A549 (cell line): Measurements from ENCODE around the gene EGFL7. TPM values are rescaled to one million over a fixed set of nuclear protein-coding genes. Genes with fewer than 3 reads are reported as not detected.
"Not testable (repeated sequence)": the region's sequence is repeated elsewhere in the genome, so short reads cannot be mapped to it uniquely, and the experiment has no call there.

Source experiments
- ATAC-seq, 2 experiments: fragments of 200-7000 bp in 1 of 2; fragments of >200 bp in 1 of 2; cut with Nextera tagmentation in 1 of 2; cut with Tn5 transposase in 1 of 2; 3 replicates each; pipeline versions ENCODE4 v1.8.0 to v1.9.1; 2018 to 2020; ENCODE audit warnings: mild to moderate bottlenecking in 1 of 2, moderate library complexity in 1 of 2
- CTCF ChIA-PET: fragments of 300-600 bp; sonication (Branson Sonifier 250); formaldehyde crosslinking; extraction: SDS; loops from one replicate; lab custom pipeline; 2021; ENCODE audit warnings: antibody characterized with exemption, inconsistent platforms; lab: Yijun Ruan, JAX
- POLR2A ChIA-PET: fragments of 350-600 bp; formaldehyde crosslinking; extraction: SDS; loops from one replicate; lab custom pipeline; 2021; ENCODE audit warnings: antibody characterized with exemption, inconsistent platforms; lab: Yijun Ruan, JAX
- DNase-seq, 2 experiments: peaks; one replicate each; pipeline versions ENCODE4 v3.0.0 to v3.0.0-alpha.2; 2011 to 2016; ENCODE audit warnings: low read depth in 1 of 2, low spot score in 1 of 2
- FAIRE-seq: peaks from 2 replicates; lab custom pipeline; 2011; peaks lifted over from hg19 to GRCh38; lab: Jason Lieb, UNC
- H3K27ac ChIP-seq, 2 experiments: fragments of >200 bp; sonication (Bioruptor Twin); formaldehyde crosslinking; 3 replicates each; pipeline ENCODE4 v1.5.1; 2016 to 2017
- H3K4me1 ChIP-seq: fragments of >200 bp; sonication (Bioruptor Twin); formaldehyde crosslinking; 3 replicates; pipeline ENCODE4 v1.6.1; 2016
- H3K4me2 ChIP-seq: fragments of >200 bp; sonication (Bioruptor Twin); formaldehyde crosslinking; 3 replicates; pipeline ENCODE4 v1.6.1; 2016
- H3K4me3 ChIP-seq: fragments of >200 bp; sonication (Bioruptor Twin); formaldehyde crosslinking; 3 replicates; pipeline ENCODE4 v1.5.1; 2016
- H3K9me3 ChIP-seq: fragments of >200 bp; sonication (Bioruptor Twin); formaldehyde crosslinking; 3 replicates; pipeline ENCODE4 v1.6.1; 2016
- CEBPB ChIP-seq, 2 experiments: fragments of >200 bp in 1 of 2; sonication (Bioruptor Twin) in 1 of 2; formaldehyde crosslinking in 1 of 2; IDR thresholded peaks; 2 replicates each; pipeline ENCODE4 v1.6.1; 2012 to 2016
- CHD2 ChIP-seq: fragments of 150-350 bp; IDR thresholded peaks from 2 replicates; pipeline ENCODE4 v1.6.1; 2014; ENCODE audit warnings: low read length; ENCODE audit not compliant: partially characterized antibody
- EHF ChIP-seq: fragments of 250-450 bp; sonication (Bioruptor Pico); IDR thresholded peaks from 2 replicates; pipeline ENCODE4 v1.5.0; 2020; ENCODE audit warnings: mild to moderate bottlenecking
- ESRRA ChIP-seq: fragments of 150-350 bp; IDR thresholded peaks from 2 replicates; pipeline ENCODE4 v1.6.1; 2014; ENCODE audit warnings: mild to moderate bottlenecking, low read length, borderline replicate concordance
- FOXS1 ChIP-seq: fragments of 250-450 bp; sonication (Bioruptor Pico); IDR thresholded peaks from 2 replicates; pipeline ENCODE4 v1.5.0; 2020; ENCODE audit warnings: mild to moderate bottlenecking, moderate library complexity
- HEYL ChIP-seq: fragments of 250-450 bp; sonication (Bioruptor Pico); IDR thresholded peaks from 2 replicates; pipeline ENCODE4 v1.8.0; 2021; ENCODE audit warnings: mild to moderate bottlenecking, moderate library complexity
- HOXA7 ChIP-seq: fragments of 250-450 bp; sonication (Bioruptor Pico); IDR thresholded peaks from 2 replicates; pipeline ENCODE4 v1.5.0; 2020; ENCODE audit warnings: mild to moderate bottlenecking, moderate library complexity
- JUN ChIP-seq, 2 experiments: fragments of >200 bp; sonication (Bioruptor Twin); formaldehyde crosslinking; IDR thresholded peaks; 2 replicates in 1 of 2; 3 replicates in 1 of 2; pipeline ENCODE4 v1.6.1; 2016 to 2017
- JUNB ChIP-seq: fragments of >200 bp; sonication (Bioruptor Twin); formaldehyde crosslinking; IDR thresholded peaks from 2 replicates; pipeline ENCODE4 v1.6.1; 2016
- MAZ ChIP-seq: fragments of 150-350 bp; IDR thresholded peaks from 2 replicates; pipeline ENCODE4 v1.6.1; 2014; ENCODE audit warnings: antibody characterized with exemption, low read depth, low read length, borderline replicate concordance
- NFE2L2 ChIP-seq: fragments of 150-350 bp; conservative IDR thresholded peaks from 2 replicates; pipeline ENCODE4 v1.6.1; 2014; ENCODE audit warnings: low read length
- POLR2A ChIP-seq: IDR thresholded peaks from 2 replicates; pipeline ENCODE4 v1.6.1; 2012; ENCODE audit warnings: mild to moderate bottlenecking, low read length
- POLR2AphosphoS2 ChIP-seq: conservative IDR thresholded peaks from 2 replicates; pipeline ENCODE4 v1.6.1; 2012; ENCODE audit warnings: low read length, improper control_type of control experiment, inconsistent platforms
- RCOR1 ChIP-seq: fragments of 150-350 bp; IDR thresholded peaks from 2 replicates; pipeline ENCODE4 v1.6.1; 2014; ENCODE audit warnings: antibody characterized with exemption, low read length, low read depth
- RFX5 ChIP-seq: fragments of 450-650 bp; IDR thresholded peaks from 2 replicates; pipeline ENCODE4 v1.7.1; 2014; ENCODE audit warnings: antibody characterized with exemption, mild to moderate bottlenecking, moderate library complexity
- SMC3 ChIP-seq: fragments of >200 bp; sonication (Bioruptor Twin); formaldehyde crosslinking; IDR thresholded peaks from 3 replicates; pipeline ENCODE4 v1.6.1; 2018; ENCODE audit warnings: inconsistent platforms
- ZSCAN20 ChIP-seq: fragments of 250-450 bp; sonication (Bioruptor Pico); IDR thresholded peaks from 2 replicates; pipeline ENCODE4 v1.8.0; 2022; ENCODE audit warnings: mild to moderate bottlenecking, moderate library complexity
- WGBS: methylation state at CpG from one replicate; pipeline ENCODE4 v1.1.6; 2017; ENCODE audit errors: missing lambda C conversion rate; 5-methylcytosine and 5-hydroxymethylcytosine counted together
- polyA plus RNA-seq, 4 experiments: library from polyadenylated mRNA; depleted of rRNA in 3 of 4; stranded (reverse); fragments of >200 nt; fragmentation: RNase III in 1 of 4; extraction: RNeasy Plus Mini Kit Qiagen cat#74134 plus additional on column Dnase treatment in 1 of 4; gene quantifications; 2 replicates in 3 of 4; 3 replicates in 1 of 4; pipeline ENCODE4 v1.2.3, GENCODE V29; 2011 to 2017
- TF ChIP-seq, protein P1 (sequence below): fragments of 250-450 bp; sonication (Bioruptor Pico); IDR thresholded peaks from 2 replicates; pipeline ENCODE4 v1.5.0; 2021; ENCODE audit warnings: mild to moderate bottlenecking, moderate library complexity, borderline replicate concordance
- TF ChIP-seq, protein P2 (sequence below): fragments of 150-350 bp; IDR thresholded peaks from 2 replicates; pipeline ENCODE4 v1.6.1; 2014; ENCODE audit warnings: low read depth, mild to moderate bottlenecking, low read length
- TF ChIP-seq, protein P3 (sequence below): fragments of 250-450 bp; sonication (Bioruptor Pico); IDR thresholded peaks from 2 replicates; pipeline ENCODE4 v1.5.0; 2020; ENCODE audit warnings: low read depth, mild to moderate bottlenecking, moderate library complexity
- TF ChIP-seq, protein P4 (sequence below): fragments of >200 bp; sonication (Bioruptor Twin); formaldehyde crosslinking; IDR thresholded peaks from 3 replicates; pipeline ENCODE4 v1.6.1; 2016
- TF ChIP-seq, protein P5 (sequence below): fragments of >200 bp; sonication (Bioruptor Twin); formaldehyde crosslinking; IDR thresholded peaks from 3 replicates; pipeline ENCODE4 v1.5.1; 2016

The EGFL7 gene
- polyA plus RNA-seq, 2 of the 4 experiments (the other 2 are of a cell fraction) = 19.9 to 34.4 TPM

DNA sequence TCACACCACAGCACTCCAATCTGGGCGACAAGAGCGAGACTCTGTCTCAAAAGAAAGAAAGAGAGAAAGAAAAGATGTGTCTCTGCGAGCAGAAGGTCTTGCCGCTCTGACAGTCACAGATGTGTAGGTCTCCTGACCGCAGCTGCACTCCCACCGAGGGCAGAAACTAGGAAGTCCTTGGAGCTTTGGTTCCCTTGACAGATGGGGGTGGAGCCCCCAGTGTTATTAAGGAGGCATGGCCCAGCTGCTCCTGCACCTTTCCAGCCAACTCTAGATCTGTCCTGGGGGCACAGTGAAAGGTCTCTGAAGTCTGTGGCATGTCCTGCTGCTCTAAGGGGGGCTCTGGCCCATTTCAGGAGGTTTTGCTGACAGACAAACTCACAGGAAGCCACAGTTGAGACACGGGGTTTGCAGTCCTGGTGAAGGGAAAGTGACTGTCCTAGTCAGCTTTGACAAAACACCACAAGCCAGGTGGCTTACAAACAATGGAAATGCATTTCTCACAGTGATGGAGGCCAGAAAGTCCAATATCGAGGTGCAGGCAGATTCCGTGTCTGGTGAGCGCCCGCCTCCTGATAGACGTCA lies 40.7 kb downstream of the EGFL7 start:
- CTCF ChIA-PET = interaction anchor here (0.9 to 1.6 kb wide), 4 partner anchors 9 to 215 kb away, joined by 3 to 6 read pairs (median 4); no protein-coding TSS in a partner anchor
- no peak for ATAC-seq
- POLR2A ChIA-PET = no interaction called here

DNA sequence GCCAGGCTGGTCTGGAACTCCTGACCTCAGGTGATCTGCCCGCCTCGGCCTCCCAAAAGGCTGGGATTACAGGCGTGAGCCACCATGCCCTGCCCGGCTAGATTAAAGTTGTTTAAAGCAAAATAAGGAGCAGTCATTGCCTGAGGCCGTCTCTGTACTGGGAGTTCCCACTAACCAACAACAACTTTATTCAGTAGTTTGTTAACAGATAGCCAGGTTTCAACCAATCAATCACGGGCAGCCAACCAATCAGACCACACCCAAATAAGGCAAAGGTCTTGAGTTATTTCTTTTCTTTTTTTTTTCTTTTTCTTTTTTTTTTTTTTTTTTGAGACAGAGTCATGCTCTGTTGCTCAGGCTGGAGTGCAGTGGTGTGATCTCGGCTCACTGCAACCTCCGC lies 42.0 kb downstream of the EGFL7 start:
- CTCF ChIA-PET = interaction anchor here (1.0 to 5.3 kb wide), 3 partner anchors 8 to 19 kb away, joined by 3 to 54 read pairs (median 3); no protein-coding TSS in a partner anchor
- ATAC-seq, H3K4me1 ChIP-seq, H3K9me3 ChIP-seq, H3K4me2 ChIP-seq, FAIRE-seq, DNase-seq, POLR2A ChIA-PET, H3K4me3 ChIP-seq, H3K27ac ChIP-seq: not testable (repeated sequence)
- 86% methylated on average over 8 of the region's 8 CpGs for WGBS

More for the DNA sequence above, 40.7 kb downstream of the EGFL7 start:
- 83% methylated on average over 12 of the region's 12 CpGs for WGBS
- Histone ChIP-seq H3K4me2 (no peak overlapping the region), H3K4me3 (no peak overlapping the region), H3K27ac (no peak overlapping the region), H3K4me1 (peaks cover 4% of the 10 kb centered on the region), H3K9me3 (no peaks in the 10 kb centered on the region)
- no peak for TF ChIP-seq FOXS1
- TF ChIP-seq ZSCAN20 = no peak
- no peak for TF ChIP-seq POLR2A
- no peak for TF ChIP-seq CEBPB (IDR thresholded peaks at IDR 0.05)
- no peak for TF ChIP-seq NFE2L2
- no peak for TF ChIP-seq SMC3
- no peak for TF ChIP-seq POLR2AphosphoS2
- TF ChIP-seq JUNB = no peak
- TF ChIP-seq ESRRA = no peak
- no peak for TF ChIP-seq EHF (CRISPR knock-in tag)
- TF ChIP-seq, protein P1, sequence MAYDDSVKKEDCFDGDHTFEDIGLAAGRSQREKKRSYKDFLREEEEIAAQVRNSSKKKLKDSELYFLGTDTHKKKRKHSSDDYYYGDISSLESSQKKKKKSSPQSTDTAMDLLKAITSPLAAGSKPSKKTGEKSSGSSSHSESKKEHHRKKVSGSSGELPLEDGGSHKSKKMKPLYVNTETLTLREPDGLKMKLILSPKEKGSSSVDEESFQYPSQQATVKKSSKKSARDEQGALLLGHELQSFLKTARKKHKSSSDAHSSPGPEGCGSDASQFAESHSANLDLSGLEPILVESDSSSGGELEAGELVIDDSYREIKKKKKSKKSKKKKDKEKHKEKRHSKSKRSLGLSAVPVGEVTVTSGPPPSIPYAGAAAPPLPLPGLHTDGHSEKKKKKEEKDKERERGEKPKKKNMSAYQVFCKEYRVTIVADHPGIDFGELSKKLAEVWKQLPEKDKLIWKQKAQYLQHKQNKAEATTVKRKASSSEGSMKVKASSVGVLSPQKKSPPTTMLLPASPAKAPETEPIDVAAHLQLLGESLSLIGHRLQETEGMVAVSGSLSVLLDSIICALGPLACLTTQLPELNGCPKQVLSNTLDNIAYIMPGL (CRISPR knock-in tag) = no peak
- TF ChIP-seq HOXA7 (CRISPR knock-in tag) = no peak
- TF ChIP-seq, protein P2, sequence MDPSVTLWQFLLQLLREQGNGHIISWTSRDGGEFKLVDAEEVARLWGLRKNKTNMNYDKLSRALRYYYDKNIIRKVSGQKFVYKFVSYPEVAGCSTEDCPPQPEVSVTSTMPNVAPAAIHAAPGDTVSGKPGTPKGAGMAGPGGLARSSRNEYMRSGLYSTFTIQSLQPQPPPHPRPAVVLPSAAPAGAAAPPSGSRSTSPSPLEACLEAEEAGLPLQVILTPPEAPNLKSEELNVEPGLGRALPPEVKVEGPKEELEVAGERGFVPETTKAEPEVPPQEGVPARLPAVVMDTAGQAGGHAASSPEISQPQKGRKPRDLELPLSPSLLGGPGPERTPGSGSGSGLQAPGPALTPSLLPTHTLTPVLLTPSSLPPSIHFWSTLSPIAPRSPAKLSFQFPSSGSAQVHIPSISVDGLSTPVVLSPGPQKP = no peak
- DNase-seq (no peak), FAIRE-seq (no peak)

DNA sequence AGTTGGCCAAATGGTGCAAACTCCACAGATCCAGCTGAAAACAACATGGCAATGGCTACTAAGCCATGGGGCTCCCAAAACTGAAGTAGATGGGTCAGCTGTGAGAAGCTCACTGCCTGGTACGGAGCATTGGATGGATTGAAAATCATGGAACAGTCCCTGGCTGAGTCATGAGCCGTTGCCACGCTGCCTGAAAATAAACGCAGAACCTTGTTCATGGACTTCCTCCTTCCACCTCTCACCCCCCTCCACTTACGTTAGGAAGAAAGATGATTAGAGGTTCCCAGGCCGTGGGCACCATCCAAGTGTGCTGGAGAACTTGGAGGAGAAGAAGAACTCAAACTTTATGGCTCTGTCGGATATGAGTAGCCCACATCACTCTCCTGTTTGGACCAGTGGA lies 42.8 kb downstream of the EGFL7 start:
- Histone ChIP-seq H3K27ac (no peak overlapping the region), H3K4me3 (no peak overlapping the region), H3K9me3 (no peaks in the 10 kb centered on the region), H3K4me2 (no peak overlapping the region), H3K4me1 (peaks cover 2% of the 10 kb centered on the region; the same call in 1 of the 3 replicates)
- FAIRE-seq (no peak), ATAC-seq (peak in 1 of 2 experiments; percentile 41; a peak in 3 of 6 replicates), DNase-seq (no peak)
- ChIA-PET POLR2A (no interaction called here), CTCF (interaction anchor here (0.8 to 5.3 kb wide), 4 partner anchors 8 to 19 kb away, joined by 3 to 54 read pairs (median 3); no protein-coding TSS in a partner anchor)
- no peak for TF ChIP-seq JUN (IDR thresholded peaks at IDR 0.05)
- no peak for TF ChIP-seq EHF (CRISPR knock-in tag)
- TF ChIP-seq HEYL (CRISPR knock-in tag) = no peak
- TF ChIP-seq MAZ = no peak
- TF ChIP-seq, protein P3, sequence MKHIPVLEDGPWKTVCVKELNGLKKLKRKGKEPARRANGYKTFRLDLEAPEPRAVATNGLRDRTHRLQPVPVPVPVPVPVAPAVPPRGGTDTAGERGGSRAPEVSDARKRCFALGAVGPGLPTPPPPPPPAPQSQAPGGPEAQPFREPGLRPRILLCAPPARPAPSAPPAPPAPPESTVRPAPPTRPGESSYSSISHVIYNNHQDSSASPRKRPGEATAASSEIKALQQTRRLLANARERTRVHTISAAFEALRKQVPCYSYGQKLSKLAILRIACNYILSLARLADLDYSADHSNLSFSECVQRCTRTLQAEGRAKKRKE (CRISPR knock-in tag) = no peak
- no peak for TF ChIP-seq RFX5
- TF ChIP-seq FOXS1 = no peak
- TF ChIP-seq, protein P4, sequence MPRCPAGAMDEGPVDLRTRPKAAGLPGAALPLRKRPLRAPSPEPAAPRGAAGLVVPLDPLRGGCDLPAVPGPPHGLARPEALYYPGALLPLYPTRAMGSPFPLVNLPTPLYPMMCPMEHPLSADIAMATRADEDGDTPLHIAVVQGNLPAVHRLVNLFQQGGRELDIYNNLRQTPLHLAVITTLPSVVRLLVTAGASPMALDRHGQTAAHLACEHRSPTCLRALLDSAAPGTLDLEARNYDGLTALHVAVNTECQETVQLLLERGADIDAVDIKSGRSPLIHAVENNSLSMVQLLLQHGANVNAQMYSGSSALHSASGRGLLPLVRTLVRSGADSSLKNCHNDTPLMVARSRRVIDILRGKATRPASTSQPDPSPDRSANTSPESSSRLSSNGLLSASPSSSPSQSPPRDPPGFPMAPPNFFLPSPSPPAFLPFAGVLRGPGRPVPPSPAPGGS = no peak
- no peak for TF ChIP-seq NFE2L2
- TF ChIP-seq, protein P5, sequence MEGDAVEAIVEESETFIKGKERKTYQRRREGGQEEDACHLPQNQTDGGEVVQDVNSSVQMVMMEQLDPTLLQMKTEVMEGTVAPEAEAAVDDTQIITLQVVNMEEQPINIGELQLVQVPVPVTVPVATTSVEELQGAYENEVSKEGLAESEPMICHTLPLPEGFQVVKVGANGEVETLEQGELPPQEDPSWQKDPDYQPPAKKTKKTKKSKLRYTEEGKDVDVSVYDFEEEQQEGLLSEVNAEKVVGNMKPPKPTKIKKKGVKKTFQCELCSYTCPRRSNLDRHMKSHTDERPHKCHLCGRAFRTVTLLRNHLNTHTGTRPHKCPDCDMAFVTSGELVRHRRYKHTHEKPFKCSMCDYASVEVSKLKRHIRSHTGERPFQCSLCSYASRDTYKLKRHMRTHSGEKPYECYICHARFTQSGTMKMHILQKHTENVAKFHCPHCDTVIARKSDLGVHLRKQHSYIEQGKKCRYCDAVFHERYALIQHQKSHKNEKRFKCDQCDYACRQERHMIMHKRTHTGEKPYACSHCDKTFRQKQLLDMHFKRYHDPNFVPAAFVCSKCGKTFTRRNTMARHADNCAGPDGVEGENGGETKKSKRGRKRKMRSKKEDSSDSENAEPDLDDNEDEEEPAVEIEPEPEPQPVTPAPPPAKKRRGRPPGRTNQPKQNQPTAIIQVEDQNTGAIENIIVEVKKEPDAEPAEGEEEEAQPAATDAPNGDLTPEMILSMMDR = no peak
- TF ChIP-seq RCOR1 = no peak
- TF ChIP-seq CHD2 = no peak
- 63% methylated on average over 7 of the region's 7 CpGs for WGBS
